HepG2 (cell line): ENCODE data around the gene EPS8. TPM values are rescaled to one million over a fixed set of nuclear protein-coding genes. Genes with fewer than 3 reads are reported as not detected.
A peak's percentile ranks its signal among the peaks of the same experiment; 100 is the strongest.

Experiments used
- BHLHE40 ChIP-seq: IDR thresholded peaks from 2 replicates; pipeline ENCODE4 v1.6.1; 2011; ENCODE audit warnings: low read length, improper control_type of control experiment
- FOXK1 ChIP-seq: sonication (generic); formaldehyde crosslinking; IDR thresholded peaks from 2 replicates; pipeline ENCODE4 v1.4.0; 2020; ENCODE audit warnings: low read depth, missing genetic modification reagents, borderline replicate concordance
- FOXO4 ChIP-seq: sonication (generic); formaldehyde crosslinking; conservative IDR thresholded peaks from 2 replicates; pipeline ENCODE4 v1.8.1; 2023; ENCODE audit warnings: missing genetic modification reagents
- GLI4 ChIP-seq: sonication (generic); formaldehyde crosslinking; IDR thresholded peaks from 2 replicates; pipeline ENCODE4 v1.5.1; 2020; ENCODE audit warnings: missing genetic modification reagents, mild to moderate bottlenecking, moderate library complexity, borderline replicate concordance
- HNF1A ChIP-seq, 2 experiments: sonication (generic) in 1 of 2; formaldehyde crosslinking in 1 of 2; IDR thresholded peaks; 2 replicates each; pipeline versions ENCODE4 v1.4.0 to v1.6.1; 2016 to 2020; ENCODE audit warnings: borderline replicate concordance in 1 of 2, low read depth in 1 of 2, mild to moderate bottlenecking in 1 of 2, missing genetic modification reagents in 1 of 2
- MED13 ChIP-seq: sonication (generic); formaldehyde crosslinking; IDR thresholded peaks from 2 replicates; pipeline ENCODE4 v1.5.0; 2020; ENCODE audit warnings: missing genetic modification reagents
- MLX ChIP-seq: IDR thresholded peaks from 2 replicates; pipeline ENCODE4 v1.6.1; 2016
- MLXIP ChIP-seq: sonication (generic); formaldehyde crosslinking; IDR thresholded peaks from 2 replicates; pipeline ENCODE4 v1.9.0; 2021; ENCODE audit warnings: missing genetic modification reagents, borderline replicate concordance
- PPARG ChIP-seq: conservative IDR thresholded peaks from 2 replicates; pipeline ENCODE4 v1.6.1; 2016; ENCODE audit warnings: missing biosample characterization, missing genetic modification reagents
- SAP130 ChIP-seq: IDR thresholded peaks from 2 replicates; pipeline ENCODE4 v1.6.1; 2016; ENCODE audit warnings: low read depth
- SIN3A ChIP-seq: IDR thresholded peaks from 2 replicates; pipeline ENCODE4 v1.6.1; 2011; ENCODE audit warnings: low read depth, mild to moderate bottlenecking, control low read depth, low read length, borderline replicate concordance
- TEAD2 ChIP-seq: sonication (generic); formaldehyde crosslinking; IDR thresholded peaks from 2 replicates; pipeline ENCODE4 v1.9.0; 2021; ENCODE audit warnings: missing genetic modification reagents
- ZIK1 ChIP-seq: sonication (generic); formaldehyde crosslinking; IDR thresholded peaks from 2 replicates; pipeline ENCODE4 v1.5.0; 2020; ENCODE audit warnings: mild to moderate bottlenecking, low read depth, missing genetic modification reagents, borderline replicate concordance
- ZNF30 ChIP-seq: sonication (generic); formaldehyde crosslinking; IDR thresholded peaks from 2 replicates; pipeline ENCODE4 v1.5.0; 2020; ENCODE audit warnings: mild to moderate bottlenecking, missing genetic modification reagents
- ZNF329 ChIP-seq: sonication (generic); formaldehyde crosslinking; IDR thresholded peaks from 2 replicates; pipeline ENCODE4 v1.9.0; 2021; ENCODE audit warnings: low read depth, mild to moderate bottlenecking, missing genetic modification reagents
- ZNF484 ChIP-seq: sonication (generic); formaldehyde crosslinking; IDR thresholded peaks from 2 replicates; pipeline ENCODE4 v1.5.1; 2020; ENCODE audit warnings: mild to moderate bottlenecking, low read depth, missing genetic modification reagents, borderline replicate concordance
- ZNF501 ChIP-seq: sonication (generic); formaldehyde crosslinking; IDR thresholded peaks from 2 replicates; pipeline ENCODE4 v1.5.1; 2020; ENCODE audit warnings: mild to moderate bottlenecking, moderate library complexity, missing genetic modification reagents
- ZNF607 ChIP-seq: sonication (generic); formaldehyde crosslinking; IDR thresholded peaks from 2 replicates; pipeline ENCODE4 v1.5.1; 2020; ENCODE audit warnings: missing genetic modification reagents, mild to moderate bottlenecking, borderline replicate concordance
- ZNF616 ChIP-seq: sonication (generic); formaldehyde crosslinking; IDR thresholded peaks from 2 replicates; pipeline ENCODE4 v1.5.0; 2020; ENCODE audit warnings: low read depth, mild to moderate bottlenecking, missing genetic modification reagents
- ZNF619 ChIP-seq: sonication (generic); formaldehyde crosslinking; IDR thresholded peaks from 2 replicates; pipeline ENCODE4 v1.4.0; 2020; ENCODE audit warnings: mild to moderate bottlenecking, missing genetic modification reagents
- ZSCAN9 ChIP-seq: IDR thresholded peaks from 2 replicates; pipeline ENCODE4 v1.6.1; 2016; ENCODE audit warnings: borderline replicate concordance
- polyA plus RNA-seq, 8 experiments: library from polyadenylated mRNA; depleted of rRNA in 3 of 8; stranded (reverse) in 7 of 8; unstranded in 1 of 8; fragments of >200 nt; fragmentation: Illumina TruSeq in 4 of 8; extraction: Trizol in 4 of 8; gene quantifications; 2 replicates each; pipeline versions ENCODE4 v1.2.1 to v1.2.3, GENCODE V29; 2011 to 2016; ENCODE audit warnings: low read depth in 4 of 8, missing spikeins in 1 of 8, mixed read lengths in 1 of 8; ENCODE audit not compliant: insufficient read depth in 1 of 8
- total RNA-seq, 5 experiments: library from RNA; depleted of rRNA; stranded (reverse); fragments of >200 nt; fragmentation: Illumina TruSeq; extraction: Trizol; gene quantifications; 2 replicates each; pipeline ENCODE4 v1.2.3, GENCODE V29; 2016; ENCODE audit warnings: low read depth in 1 of 5

Gene EPS8
- total and polyA plus RNA-seq, 2 of the 13 experiments (the other 11 are each of a cell fraction or from before 2014, with no cell fraction given), result 37.1 to 43.4 TPM

- TF ChIP-seq SAP130 (CRISPR knock-in tag) (peak; percentile 76), ZIK1 (no peak), PPARG (CRISPR knock-in tag) (peak; percentile 87; the same call in 1 of the 2 replicates), ZNF616 (no peak), ZNF501 (CRISPR knock-in tag) (no peak), TEAD2 (no peak), ZNF30 (no peak), GLI4 (CRISPR knock-in tag) (no peak), ZNF329 (CRISPR knock-in tag) (no peak), BHLHE40 (no peak), MLX (CRISPR knock-in tag) (peak; percentile 38; the same call in 1 of the 2 replicates), FOXO4 (no peak), ZNF607 (CRISPR knock-in tag) (no peak), SIN3A (no peak), HNF1A (IDR thresholded peaks at IDR 0.05; ENCODE audit: low read depth) (0 out of 2 replicates have a peak, but pooled peaks have one; percentile 15), HNF1A (CRISPR knock-in tag; IDR thresholded peaks at IDR 0.05; ENCODE audit: borderline replicate concordance) (no peak), ZNF619 (no peak), FOXK1 (CRISPR knock-in tag) (no peak), ZNF484 (CRISPR knock-in tag) (no peak), MED13 (CRISPR knock-in tag) (no peak), ZSCAN9 (0 out of 2 replicates have a peak, but pooled peaks have one; percentile 19), MLXIP (CRISPR knock-in tag) (no peak)
These were observed 160.1 kb downstream of the EPS8 start (continued) for GRCh38 chr12:15629108-15629507.
